ENCODE results near the gene CCDC171.
"Not testable (repeated sequence)": the region's sequence is repeated elsewhere in the genome, so short reads cannot be mapped to it uniquely, and the experiment has no call there.

CCDC171 gene

GRCh38 chr9:15697446-15697851 is 144.6 kb downstream of the CCDC171 start:
- peak; percentile 43 for DNase-seq (ENCODE audit: low spot score)

- DNase-seq (ENCODE audit: low spot score) = not testable (repeated sequence)
Measured at GRCh38 chr9:15699876-15700559, 147.2 kb downstream of the CCDC171 start.

- DNase-seq (ENCODE audit: low spot score) = no peak
Measured at GRCh38 chr9:15707000-15707399, 154.2 kb downstream of the CCDC171 start.

- DNase-seq (ENCODE audit: low spot score) = no peak
Measured at GRCh38 chr9:15711531-15711930, 158.7 kb downstream of the CCDC171 start.

DNA sequence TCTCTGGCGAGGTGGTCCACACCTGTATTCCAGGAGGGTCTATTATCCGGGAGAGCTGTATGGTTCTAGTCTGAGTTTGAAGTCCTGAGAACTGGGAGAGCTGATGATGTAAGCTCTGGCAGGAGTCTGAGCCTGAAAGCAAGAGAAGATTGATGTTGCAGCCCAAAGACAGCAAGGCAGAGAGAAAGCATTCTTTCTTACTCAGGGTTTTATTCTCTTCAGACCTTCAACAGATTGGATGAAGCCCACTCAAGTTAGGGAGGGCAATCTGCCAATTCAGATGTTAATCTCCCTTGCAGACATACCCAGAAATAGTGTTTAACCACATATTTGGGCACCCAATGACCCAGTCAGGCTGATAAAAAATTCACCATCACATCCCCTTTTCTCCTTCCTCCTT is 159.1 kb downstream of the CCDC171 start:
- no peak for DNase-seq (ENCODE audit: low spot score)

DNA sequence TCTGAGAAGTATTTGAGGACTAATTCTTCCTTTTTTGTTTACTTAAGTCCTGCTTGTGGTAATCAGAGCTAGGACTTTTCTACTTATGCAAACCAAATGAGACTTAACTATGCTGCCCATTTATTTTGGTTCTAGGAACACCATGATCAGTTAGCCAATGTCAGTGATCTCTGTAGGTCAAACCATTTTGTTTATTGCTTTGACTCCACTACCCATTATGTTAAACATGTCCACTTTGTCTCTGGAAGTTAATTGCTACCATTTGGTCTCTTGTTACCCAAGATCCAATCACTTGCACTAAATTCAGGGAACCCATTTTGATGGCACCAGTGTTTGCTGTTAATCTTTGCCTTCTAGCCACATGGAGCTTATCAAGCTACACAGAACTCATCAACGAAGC is 161.9 kb downstream of the CCDC171 start:
- DNase-seq (ENCODE audit: low spot score) = no peak

DNA sequence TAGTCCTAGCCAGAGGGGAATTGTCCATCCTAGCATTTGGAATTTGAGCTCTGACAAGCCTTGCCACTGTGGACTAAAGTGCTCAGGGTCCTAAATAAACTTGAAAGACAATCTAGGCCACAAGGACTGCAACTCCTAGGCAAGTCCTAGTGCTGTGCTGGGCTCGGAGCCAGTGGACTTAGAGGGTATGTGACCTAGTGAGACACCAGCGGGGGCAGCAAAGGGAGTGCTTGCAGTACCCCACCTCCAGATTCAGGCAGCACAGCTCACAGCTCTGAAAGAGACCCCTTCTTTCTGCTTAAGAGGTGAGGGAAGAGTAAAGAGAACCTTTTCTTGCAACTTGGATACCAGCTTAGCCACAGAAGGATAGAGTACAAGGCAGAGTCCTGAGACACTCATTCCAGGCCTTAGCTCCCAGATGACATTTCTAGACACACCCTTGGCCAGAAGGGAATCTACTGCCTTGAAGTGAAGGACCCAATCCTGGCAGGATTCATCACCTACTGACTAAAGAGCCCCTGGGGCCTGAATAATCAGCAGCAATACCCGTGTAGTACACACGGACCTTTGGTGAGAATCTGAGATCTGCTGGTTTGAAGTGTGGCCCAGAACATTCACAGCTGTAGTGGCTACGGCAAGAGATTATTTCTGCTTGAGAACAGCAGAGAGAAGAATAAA is 164.6 kb downstream of the CCDC171 start:
- DNase-seq (ENCODE audit: low spot score) = no peak

GRCh38 chr9:15718423-15718822 is 165.6 kb downstream of the CCDC171 start:
- no peak for DNase-seq (ENCODE audit: low spot score)

GRCh38 chr9:15720861-15721260 is 168.0 kb downstream of the CCDC171 start:
- DNase-seq (ENCODE audit: low spot score) = no peak

- DNase-seq (ENCODE audit: low spot score) = no peak
Measured at GRCh38 chr9:15722888-15723287, 170.0 kb downstream of the CCDC171 start.

DNA sequence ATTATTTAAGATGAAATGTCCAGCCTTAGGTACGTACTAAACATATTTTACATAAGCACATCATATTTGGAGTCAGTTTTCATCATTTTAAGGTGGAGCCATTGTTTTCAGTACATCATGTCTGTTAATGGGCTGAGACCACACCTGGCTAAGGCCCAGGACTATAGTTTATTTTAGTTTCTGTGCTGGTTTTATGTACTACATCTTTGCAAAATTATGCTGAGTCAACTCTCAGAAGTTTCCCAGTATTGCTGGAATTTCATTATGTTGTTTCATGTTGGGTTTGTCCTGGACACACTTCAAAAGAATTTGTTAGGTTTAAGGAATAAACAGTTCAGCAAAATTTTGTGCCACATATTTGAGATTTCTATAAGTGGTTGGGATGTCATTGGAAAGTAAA is 171.2 kb downstream of the CCDC171 start:
- peak; percentile 20 for DNase-seq (ENCODE audit: low spot score)

- no peak for DNase-seq (ENCODE audit: low spot score)
Measured at GRCh38 chr9:15724612-15725011, 171.8 kb downstream of the CCDC171 start.

GRCh38 chr9:15725953-15726352 is 173.1 kb downstream of the CCDC171 start:
- peak; percentile 58 for DNase-seq (ENCODE audit: low spot score)

GRCh38 chr9:15729507-15729906 is 176.7 kb downstream of the CCDC171 start:
- no peak for DNase-seq (ENCODE audit: low spot score)

DNA sequence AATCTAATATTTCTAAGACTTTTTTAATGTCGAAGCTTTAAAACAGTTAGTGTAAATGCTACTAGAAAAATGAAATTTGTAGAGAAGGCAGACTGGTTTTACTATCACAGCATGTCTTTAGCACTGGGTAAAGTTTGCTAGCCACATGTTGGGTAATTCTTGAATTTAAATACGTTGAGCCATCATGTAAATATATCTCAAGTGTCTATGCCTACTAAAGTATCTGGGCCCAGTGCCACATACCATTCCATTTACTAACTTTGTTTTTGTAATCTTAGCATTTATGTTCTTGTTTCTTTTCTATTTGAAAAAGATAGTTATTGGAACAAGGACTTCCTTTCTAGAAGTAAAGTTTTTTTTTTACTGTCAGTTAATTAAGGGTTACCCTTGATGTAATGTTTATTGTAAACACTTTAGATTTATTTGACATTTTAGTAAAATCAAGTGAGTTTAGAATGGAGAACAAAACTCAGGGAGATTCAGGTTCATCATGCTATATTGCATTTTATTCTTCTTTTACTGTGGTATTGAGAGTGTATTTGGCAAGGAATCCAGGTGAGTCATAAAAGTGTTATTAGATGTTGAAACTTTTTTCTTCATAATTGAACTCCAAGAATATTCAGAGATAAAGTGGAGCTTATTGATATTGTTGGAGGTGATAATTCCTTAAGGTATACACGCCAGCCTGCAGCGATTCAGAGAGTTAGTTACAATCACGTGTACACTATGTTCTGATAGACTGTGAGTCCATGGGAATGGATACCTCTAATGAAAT is 182.4 kb downstream of the CCDC171 start:
- DNase-seq (ENCODE audit: low spot score) = peak; percentile 75

DNA sequence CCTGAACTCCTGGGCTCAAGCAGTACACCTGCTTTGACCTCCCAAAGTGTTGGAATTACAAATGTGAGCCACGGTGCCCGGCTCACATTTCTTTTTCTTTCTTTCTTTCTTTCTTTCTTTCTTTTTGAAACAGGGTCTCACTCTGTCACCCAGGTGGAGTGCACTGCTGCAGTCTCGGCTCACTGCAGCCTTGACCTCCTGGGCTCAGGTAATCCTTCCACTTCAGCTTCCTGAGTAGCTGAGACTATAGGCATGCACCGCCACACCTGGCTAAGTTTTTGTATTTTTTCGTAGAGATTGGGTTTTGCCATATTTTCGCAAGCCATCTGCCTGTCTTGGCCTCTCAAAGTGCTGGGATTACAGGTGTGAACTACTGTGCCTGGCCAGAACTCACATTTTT is 183.7 kb downstream of the CCDC171 start:
- DNase-seq (ENCODE audit: low spot score) = no peak

DNA sequence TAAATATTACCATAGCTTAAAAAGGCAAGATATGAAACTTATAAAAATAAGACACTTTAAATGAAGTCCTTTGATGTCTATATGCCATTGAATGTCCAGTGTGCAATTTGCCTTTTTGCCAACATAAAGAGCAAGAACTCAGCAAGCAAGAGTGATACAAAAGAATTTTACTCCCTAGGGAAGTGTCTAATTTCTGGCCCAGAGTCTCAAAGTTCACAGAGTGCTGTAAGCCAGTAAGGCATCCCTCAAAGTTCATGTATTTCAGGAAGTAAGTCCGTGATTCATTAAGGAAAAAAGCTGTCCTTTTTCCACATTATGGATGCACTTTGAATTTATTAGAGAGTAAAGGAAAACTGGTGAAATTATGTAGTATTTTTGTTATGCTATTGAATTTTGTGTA is 185.2 kb downstream of the CCDC171 start:
- no peak for DNase-seq (ENCODE audit: low spot score)

DNA sequence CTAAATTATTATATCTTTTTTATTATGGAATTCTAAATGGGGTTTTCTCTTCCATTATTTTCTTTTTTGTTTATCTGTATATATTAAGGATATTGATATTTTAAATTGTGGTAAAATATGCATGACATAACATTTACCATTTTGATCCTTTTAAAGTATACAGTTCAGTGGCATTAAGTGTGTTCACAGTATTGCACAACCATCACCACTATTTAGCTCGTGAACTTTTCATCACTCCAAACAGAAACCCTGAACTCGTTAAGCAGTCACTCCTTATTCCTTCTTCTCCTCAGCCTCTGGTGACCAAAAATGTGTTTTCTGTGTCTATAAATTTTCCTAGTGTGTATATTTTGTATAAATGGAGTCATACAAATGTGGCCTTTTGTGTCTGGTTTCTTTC is 188.2 kb downstream of the CCDC171 start:
- no peak for DNase-seq (ENCODE audit: low spot score)

DNA sequence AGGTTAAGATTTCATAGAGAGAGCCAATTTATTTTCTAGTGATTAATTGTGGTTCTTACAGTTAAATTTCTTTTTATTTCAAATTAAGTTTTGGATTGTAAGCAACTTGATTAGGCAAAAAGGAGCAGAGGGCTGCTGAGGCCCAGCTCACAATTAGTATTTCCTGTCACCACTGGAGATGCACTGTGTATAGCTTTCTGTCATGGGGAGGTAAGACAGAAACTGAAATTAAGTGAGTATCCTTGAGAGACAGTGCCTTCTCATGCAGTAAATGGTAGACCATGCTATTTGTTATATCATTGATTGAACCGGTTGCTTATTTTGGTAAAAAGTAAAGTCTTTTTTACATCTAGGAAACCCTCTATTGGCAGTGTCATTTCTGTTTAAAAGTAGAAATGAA is 190.7 kb downstream of the CCDC171 start:
- DNase-seq (ENCODE audit: low spot score) = no peak

DNA sequence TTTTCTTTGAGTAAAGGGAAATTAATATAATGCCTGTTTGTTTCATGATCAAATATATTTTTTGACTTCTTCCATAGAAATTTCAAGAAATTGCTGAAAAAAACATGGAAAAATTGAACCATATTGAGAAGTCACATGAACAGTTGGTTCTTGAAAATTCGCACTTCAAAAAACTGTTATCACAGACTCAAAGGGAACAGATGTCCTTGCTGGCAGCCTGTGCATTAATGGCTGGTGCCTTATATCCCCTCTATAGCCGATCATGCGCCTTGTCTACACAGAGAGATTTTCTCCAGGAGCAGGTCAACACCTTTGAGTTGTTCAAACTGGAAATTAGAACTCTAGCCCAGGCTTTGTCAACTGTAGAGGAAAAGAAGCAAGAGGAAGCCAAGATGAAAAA is 191.4 kb downstream of the CCDC171 start:
- no peak for DNase-seq (ENCODE audit: low spot score)

DNA sequence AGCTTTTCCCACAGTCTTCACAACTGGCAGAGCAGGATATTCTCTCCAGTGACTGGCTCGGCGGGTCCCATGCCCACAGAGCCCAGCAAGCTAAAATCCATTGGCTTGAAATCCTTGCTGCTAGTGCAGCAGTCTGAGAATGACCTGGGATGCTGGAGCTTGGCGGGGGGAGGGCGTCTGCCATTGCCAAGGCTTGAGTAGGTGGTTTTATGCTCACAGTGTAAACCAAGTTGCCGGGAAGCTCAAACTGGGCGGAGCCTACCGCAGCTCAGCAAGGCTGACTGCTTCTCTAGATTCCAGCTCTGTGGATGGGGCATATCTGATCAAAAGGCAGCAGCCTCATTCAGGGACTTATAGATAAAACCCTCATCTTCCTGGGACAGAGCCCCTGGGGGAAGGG is 194.1 kb downstream of the CCDC171 start:
- no peak for DNase-seq (ENCODE audit: low spot score)

GRCh38 chr9:15755660-15756059 is 202.8 kb downstream of the CCDC171 start:
- no peak for DNase-seq (ENCODE audit: low spot score)

- DNase-seq (ENCODE audit: low spot score) = no peak
Measured at GRCh38 chr9:15761551-15761950, 208.7 kb downstream of the CCDC171 start.

All from AG08395 (cell line).